Measurements from ENCODE around the gene ATAT1. TPM values are rescaled to one million over a fixed set of nuclear protein-coding genes. Genes with fewer than 3 reads are reported as not detected.

Gene ATAT1
- total and polyA plus RNA-seq, 2 of the 13 experiments (the other 11 are each of a cell fraction or from before 2014, with no cell fraction given) = 9.2 to 23.6 TPM

DNA sequence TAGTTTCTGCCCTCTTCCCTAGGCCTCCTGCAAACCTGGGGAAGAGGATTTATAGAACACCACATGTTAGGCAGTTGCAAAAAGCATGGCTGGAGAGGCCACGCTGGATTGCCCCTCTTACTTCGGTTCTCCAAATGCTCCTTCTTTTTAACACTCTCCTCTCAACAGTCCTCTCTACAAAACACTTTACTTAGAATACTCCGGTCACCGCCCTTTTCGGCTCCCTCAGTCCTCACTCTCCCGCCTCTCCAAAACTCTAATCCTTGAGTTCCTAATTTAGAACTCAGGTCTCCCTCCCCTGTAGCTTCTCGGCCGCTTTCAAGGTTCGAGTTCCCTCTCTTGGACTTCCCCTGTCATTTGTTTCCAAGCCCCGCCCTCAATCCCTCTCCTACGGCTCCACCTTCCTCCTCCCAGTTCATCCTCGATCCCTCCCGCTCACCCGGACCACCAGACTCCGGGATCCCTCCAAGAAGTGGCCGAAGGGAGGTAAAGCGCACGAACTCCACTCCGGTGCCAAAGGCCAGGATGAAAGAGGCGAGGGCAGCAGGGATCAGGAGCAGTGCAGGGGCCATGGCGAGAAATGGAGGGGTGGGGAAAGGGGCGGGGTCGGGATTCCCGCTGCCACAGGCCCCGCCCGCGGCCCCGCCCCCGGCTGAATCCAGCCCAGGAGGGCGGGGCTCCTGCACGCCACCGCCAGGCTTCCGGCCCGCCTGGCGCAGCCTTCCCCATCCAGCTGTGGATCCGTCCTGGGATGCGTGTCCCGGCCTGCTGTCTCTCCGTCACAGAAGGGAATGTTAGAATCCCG, 63.9 kb downstream of the ATAT1 start, which contains the start of gene NRM (continued):
- no peak; the same call in 1 of the 2 replicates for TF ChIP-seq CSRNP1 (CRISPR knock-in tag; IDR thresholded peaks at IDR 0.05)
- TF ChIP-seq, protein P1, sequence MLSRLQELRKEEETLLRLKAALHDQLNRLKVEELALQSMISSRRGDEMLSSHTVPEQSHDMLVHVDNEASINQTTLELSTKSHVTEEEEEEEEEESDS (CRISPR knock-in tag; IDR thresholded peaks at IDR 0.05; ENCODE audit: borderline replicate concordance) = no peak
- TF ChIP-seq MXD4 (CRISPR knock-in tag; IDR thresholded peaks at IDR 0.05) = peak; percentile 50; the same call in 1 of the 2 replicates
- TF ChIP-seq TRAFD1 (CRISPR knock-in tag; IDR thresholded peaks at IDR 0.05; ENCODE audit: borderline replicate concordance) = no peak
- no peak for TF ChIP-seq STAG1 (CRISPR knock-in tag; IDR thresholded peaks at IDR 0.05)
- TF ChIP-seq ZNF577 (CRISPR knock-in tag; IDR thresholded peaks at IDR 0.05; ENCODE audit: borderline replicate concordance, low read depth) = no peak
- TF ChIP-seq CHCHD3 (CRISPR knock-in tag; IDR thresholded peaks at IDR 0.05) = no peak
- TF ChIP-seq NR2F6 (IDR thresholded peaks at IDR 0.05) = no peak
- peak; percentile 48; the same call in 1 of the 2 replicates for TF ChIP-seq NR2F6 (CRISPR knock-in tag; IDR thresholded peaks at IDR 0.05)
- TF ChIP-seq ZNF329 (CRISPR knock-in tag; IDR thresholded peaks at IDR 0.05; ENCODE audit: low read depth) = no peak
- TF ChIP-seq KAT8 (CRISPR knock-in tag; IDR thresholded peaks at IDR 0.05) = peak; percentile 80
- peak; percentile 58 for TF ChIP-seq TEAD3 (CRISPR knock-in tag; optimal IDR thresholded peaks at IDR 0.05; ENCODE audit: borderline replicate concordance)
- TF ChIP-seq TBP (CRISPR knock-in tag; IDR thresholded peaks at IDR 0.05) = no peak
- TF ChIP-seq FOSL2 (CRISPR knock-in tag; IDR thresholded peaks at IDR 0.05) = peak; percentile 23; the same call in 1 of the 2 replicates
- TF ChIP-seq BORCS8-MEF2B (CRISPR knock-in tag; IDR thresholded peaks at IDR 0.05) = peak; percentile 57; the same call in 1 of the 2 replicates
- peak; percentile 83; the same call in 1 of the 2 replicates for TF ChIP-seq MTERF4 (CRISPR knock-in tag; IDR thresholded peaks at IDR 0.05)
- no peak for TF ChIP-seq ZFP62 (CRISPR knock-in tag; IDR thresholded peaks at IDR 0.05)
- no peak for TF ChIP-seq ZNF468 (CRISPR knock-in tag; IDR thresholded peaks at IDR 0.05)
- TF ChIP-seq, protein P2, sequence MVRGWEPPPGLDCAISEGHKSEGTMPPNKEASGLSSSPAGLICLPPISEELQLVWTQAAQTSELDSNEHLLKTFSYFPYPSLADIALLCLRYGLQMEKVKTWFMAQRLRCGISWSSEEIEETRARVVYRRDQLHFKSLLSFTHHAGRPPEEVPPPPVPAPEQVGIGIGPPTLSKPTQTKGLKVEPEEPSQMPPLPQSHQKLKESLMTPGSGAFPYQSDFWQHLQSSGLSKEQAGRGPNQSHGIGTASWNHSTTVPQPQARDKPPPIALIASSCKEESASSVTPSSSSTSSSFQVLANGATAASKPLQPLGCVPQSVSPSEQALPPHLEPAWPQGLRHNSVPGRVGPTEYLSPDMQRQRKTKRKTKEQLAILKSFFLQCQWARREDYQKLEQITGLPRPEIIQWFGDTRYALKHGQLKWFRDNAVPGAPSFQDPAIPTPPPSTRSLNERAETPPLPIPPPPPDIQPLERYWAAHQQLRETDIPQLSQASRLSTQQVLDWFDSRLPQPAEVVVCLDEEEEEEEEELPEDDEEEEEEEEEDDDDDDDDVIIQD (CRISPR knock-in tag; IDR thresholded peaks at IDR 0.05; ENCODE audit: low read depth) = no peak
- TF ChIP-seq NFATC3 (CRISPR knock-in tag; IDR thresholded peaks at IDR 0.05) = 0 out of 2 replicates have a peak, but pooled peaks have one; percentile 30
- no peak for TF ChIP-seq MED8 (CRISPR knock-in tag; IDR thresholded peaks at IDR 0.05; ENCODE audit: insufficient replicate concordance)
- TF ChIP-seq NR1H2 (CRISPR knock-in tag; IDR thresholded peaks at IDR 0.05; ENCODE audit: borderline replicate concordance, low read depth) = no peak
- TF ChIP-seq NFRKB (IDR thresholded peaks at IDR 0.05) = no peak
- peak; percentile 95 for TF ChIP-seq SP4 (CRISPR knock-in tag; IDR thresholded peaks at IDR 0.05)
